Cortex of kidney (tissue), 1 donor: ENCODE results near the gene SOX6.
"Not testable (repeated sequence)": the region's sequence is repeated elsewhere in the genome, so short reads cannot be mapped to it uniquely, and the experiment has no call there.

Experiments
- DNase-seq: peaks from one replicate; lab custom pipeline; 2025; lab: John Stamatoyannopoulos, UW

The SOX6 gene

DNA sequence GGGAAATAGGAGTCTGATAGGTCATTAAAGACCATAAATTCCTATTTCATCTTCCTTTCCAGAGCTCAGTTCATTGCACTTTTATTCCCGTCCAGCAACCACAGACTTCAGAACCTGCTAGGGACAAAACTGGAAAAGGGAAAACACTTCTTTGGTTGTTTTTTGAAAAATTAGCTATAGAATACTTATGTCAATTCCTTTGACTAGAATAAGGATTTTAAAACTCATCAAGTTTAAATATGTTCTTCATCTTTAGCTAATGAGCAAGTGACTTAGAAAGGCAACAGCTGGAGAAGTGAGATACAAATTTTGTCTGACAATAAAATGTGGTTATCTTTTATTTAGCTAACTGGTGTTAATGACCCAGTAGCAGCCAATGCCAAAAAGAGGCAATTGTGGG, 206.9 kb downstream of the SOX6 start:
- no peak for DNase-seq

DNA sequence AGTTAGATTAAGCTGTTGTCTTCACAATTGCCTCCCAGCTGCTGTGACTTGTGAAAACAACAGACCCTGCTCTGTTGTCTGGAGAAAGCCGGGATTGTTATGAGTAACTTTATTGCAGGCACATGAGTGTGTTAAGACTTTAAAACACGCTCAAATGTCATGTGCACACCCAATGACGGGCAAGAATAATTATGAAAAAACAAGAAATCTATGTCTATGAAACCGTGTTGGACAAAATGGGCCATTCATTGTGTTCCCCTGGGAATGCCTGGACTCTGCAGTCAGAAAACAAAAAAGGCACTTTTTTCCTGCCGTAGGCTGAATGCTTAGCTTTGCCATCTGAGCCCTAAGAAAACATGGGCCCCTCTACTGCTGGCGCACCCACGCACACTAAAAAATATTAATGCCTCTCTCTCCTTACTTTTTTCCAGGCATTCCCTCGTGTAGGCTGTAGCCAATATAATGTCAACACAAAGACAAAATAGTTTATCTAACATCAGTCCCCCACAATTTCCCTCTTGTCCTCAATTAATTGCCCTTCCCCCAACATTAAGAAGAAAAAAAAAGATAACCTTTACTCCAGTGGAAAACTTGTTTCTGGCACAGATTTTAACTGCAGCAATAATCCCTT, 207.9 kb downstream of the SOX6 start:
- no peak for DNase-seq

DNA sequence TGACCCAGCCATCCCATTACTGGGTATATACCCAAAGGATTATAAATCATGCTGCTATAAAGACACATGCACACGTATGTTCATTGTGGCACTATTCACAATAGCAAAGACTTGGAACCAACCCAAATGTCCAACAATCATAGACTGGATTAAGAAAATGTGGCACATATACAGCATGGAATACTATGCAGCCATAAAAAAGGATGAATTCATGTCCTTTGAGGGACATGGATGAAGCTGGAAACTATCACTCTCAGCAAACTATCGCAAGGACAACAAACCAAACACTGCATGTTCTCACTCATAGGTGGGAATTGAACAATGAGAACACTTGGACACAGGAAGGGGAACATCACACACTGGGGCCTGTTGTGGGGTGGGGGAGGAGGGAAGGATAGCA, 209.4 kb downstream of the SOX6 start:
- not testable (repeated sequence) for DNase-seq

DNA sequence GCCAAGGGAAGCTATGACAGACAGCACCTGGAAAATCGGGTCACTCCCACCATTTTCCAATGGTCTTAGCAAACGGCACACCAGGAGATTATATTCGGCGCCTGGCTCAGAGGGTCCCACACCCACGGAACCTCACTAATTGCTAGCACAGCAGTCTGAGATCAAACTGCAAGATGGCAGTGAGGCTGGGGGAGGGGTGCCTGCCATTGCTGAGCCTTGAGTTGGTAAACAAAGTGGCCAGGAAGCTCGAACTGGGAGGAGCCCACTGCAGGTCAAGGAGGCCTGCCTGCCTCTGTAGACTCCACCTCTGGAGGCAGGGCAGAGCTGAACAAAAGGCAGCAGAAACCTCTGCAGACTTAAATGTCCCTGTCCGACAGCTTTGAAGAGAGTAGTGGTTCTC, 214.7 kb downstream of the SOX6 start:
- not testable (repeated sequence) for DNase-seq

DNA sequence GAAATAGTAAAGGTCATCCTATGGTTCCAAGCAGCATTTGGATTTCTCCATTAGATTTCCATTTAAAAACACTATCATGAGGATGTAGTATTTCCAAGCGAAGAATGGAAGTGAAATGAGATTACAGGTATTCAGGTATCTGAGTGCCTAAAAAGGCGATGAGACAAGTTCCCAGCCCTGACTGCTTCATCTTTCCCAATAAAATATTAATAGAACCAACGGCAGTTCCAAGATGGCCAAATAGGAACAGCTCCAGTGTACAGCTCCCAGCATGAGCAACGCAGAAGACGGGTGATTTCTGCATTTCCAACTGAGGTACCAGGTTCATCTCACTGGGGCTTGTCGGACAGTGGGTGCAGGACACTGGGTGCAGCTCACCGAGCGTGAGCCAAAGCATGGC, 215.2 kb downstream of the SOX6 start:
- not testable (repeated sequence) for DNase-seq

DNA sequence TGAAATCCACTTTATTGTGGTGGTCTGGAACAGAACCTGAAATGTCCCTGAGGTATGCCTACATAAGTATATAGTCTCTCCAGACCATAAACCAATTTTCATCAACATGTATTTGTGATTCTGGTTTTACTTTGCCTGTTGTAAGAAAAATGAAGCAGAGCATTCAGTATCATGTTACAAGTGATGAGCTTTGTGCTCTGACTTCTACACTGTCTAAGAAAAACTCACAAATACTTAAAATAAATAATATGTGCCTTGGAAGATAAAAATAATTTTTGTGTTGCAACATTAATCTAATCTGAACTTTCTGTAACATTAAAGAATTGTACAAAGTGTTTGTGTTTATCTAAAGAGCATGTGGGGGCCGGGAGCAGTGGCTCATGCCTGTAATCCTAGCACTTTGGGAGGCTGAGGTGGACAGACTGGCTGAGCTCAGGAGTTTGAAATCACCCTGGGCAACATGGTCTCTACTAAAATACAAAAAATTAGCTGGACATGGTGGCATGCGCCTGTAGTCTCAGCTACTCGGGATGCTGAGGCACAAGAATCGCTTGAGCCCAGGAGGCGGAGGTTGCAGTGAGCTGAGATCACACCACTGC, 219.5 kb downstream of the SOX6 start:
- DNase-seq = no peak

DNA sequence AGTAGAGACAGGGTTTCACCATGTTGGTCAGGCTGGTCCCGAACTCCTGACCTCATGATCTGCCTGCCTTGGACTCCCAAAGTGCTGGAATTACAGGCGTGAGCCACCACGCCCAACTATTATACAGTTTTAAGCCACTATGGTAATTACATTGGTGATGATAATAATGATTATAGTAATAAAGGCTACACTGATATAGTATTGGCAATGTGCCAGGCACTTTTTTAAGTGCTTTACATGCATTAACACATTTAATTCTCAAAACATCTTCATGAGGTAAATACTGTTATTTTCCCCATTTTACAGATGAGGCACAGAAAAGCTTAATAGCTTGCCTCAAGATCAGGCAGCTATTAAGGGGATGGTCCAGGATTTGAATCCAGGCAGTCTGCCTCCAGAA, 222.5 kb downstream of the SOX6 start:
- DNase-seq = no peak

DNA sequence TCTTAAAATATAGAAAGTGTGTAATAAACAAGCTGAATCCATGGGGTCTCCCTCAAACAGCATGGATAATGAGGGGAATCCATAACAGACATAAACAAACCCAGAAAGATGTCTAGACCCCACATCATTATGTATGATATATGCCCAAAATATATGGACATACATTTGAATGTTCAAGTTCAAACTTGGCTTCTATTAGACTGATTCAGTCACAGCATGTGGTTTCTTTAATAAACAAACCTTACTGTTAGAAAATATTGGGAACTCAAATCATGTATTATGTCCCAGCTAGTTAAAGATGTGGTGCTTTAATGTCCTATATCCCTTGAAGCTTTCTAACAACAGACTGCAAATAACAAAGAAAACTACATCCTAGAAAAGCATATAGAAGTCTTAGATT, 228.6 kb downstream of the SOX6 start:
- no peak for DNase-seq

DNA sequence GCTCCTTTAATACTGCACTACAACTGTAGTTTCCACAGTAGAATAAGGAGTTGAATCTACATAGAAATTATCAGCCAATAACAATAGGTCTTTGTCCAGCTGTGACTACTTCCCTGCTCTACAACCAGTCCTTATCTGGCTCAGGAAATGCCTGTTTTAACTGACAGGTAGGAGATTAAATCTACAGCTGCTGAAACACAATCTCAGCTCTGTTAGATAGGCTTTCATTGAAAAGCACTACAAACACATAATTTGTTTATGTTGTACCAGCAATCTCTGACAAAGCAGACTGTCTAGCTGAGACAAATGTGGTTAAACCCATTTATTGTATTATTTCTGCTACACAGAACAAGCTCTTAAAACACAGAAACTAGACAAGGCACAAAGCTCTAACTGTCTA, 230.0 kb downstream of the SOX6 start:
- no peak for DNase-seq

DNA sequence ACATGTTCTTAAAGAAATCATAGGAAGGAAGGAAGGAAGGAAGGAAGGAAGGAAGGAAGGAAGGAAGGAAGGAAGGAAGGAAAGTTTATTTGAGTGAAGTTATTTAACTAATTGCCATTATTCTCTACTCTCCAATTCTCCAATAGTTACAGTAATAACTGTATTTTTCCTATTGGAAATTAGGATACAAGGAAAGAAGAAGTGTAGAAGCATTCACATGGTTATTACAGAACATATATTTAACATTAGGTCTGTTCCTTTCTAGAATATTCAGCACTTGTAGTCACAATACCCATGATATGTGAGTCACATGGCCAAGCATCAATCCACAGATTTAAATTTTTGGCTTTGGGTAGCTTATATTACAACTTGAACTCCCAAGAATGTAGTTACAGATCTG, 230.6 kb downstream of the SOX6 start:
- DNase-seq = no peak

DNA sequence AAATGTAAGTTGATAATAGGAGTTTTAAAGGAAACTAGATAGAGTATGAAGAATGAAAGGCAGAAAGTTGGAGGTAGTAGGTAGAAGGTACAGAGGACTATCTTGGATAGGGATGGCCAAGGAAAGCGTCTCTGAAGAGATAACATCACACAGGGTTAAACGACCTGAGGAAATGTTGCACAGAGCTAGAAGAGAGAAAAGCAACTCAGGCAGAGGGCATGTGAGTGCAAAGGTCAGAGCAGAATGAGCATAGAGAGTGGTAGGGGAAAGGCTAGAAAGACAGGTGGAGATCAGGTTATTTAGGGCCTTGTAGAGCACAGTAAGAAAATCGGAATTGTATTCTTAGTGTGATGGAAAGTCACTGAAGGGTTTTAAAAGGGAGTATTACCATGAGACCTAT, 232.0 kb downstream of the SOX6 start:
- no peak for DNase-seq

DNA sequence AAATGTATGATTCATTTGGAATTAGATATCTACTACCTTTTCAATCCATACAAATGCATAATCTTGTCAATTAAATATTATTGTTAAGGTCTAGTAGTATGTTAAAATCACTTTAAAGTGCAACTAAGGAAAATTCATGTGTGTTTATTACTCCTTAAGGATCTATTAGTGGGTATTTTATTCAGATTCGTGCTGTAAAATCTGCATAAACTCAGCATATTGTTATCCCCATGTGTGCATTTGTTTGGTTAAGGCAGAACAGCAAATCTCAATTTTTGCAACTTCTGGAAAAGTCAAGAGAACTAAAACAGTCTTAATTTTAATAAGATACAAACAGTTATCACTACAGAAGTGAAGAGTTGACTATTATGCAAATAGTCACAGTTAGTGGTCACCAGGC, 234.5 kb downstream of the SOX6 start:
- no peak for DNase-seq

DNA sequence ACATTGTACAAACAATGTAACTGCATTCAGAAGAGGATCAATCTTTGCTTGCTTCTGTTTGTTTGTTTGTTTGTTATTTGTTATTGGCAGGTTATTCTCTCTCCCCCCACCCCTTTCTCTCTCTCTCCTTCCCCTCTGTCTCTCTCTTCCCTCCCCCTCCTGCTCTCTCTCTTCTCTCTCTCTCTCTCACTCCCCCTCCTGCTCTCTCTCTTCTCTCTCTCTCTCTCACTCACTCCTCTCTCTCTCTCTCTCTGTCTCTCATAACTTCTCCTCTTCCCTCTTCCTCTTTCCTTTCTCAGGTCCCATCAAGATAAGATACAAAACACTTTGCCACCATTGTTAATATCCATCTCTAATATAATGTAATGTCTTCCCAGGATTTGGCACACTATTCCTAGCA, 236.3 kb downstream of the SOX6 start:
- DNase-seq = no peak

DNA sequence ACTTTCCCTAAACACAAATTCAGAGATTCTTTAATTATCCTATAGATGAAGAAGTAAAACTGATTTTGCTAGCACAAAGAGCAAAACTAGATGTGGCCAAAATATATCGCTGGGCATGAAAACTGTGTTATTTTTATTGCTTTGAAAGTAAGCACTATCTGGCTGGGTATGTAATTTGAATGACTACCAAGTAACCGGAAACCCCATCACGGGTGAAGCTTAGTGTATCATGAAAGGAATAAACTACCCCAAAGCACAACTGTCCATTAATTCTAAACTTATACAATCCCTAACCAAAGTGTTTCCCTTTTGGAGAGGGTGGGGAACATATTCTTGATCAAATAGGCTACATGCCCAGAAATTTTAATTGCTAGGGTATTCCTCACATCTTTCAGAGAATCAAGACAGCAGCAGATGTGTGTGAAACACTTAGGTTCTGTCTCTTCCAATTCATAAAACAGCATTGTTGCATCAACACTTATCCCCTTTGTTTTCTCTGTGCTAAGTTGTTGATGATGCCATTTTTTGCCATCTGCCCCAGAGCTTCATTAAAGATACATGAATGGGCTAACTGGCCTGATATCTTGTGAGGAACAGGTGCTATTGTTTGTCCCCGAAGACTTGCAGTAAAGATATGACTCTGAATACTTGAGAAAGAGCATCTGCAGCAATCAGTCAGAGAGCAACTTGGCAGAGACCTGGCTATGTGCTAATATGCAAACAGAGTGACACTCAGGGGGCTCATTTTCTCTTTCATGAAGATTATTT, 238.2 kb downstream of the SOX6 start:
- no peak for DNase-seq

DNA sequence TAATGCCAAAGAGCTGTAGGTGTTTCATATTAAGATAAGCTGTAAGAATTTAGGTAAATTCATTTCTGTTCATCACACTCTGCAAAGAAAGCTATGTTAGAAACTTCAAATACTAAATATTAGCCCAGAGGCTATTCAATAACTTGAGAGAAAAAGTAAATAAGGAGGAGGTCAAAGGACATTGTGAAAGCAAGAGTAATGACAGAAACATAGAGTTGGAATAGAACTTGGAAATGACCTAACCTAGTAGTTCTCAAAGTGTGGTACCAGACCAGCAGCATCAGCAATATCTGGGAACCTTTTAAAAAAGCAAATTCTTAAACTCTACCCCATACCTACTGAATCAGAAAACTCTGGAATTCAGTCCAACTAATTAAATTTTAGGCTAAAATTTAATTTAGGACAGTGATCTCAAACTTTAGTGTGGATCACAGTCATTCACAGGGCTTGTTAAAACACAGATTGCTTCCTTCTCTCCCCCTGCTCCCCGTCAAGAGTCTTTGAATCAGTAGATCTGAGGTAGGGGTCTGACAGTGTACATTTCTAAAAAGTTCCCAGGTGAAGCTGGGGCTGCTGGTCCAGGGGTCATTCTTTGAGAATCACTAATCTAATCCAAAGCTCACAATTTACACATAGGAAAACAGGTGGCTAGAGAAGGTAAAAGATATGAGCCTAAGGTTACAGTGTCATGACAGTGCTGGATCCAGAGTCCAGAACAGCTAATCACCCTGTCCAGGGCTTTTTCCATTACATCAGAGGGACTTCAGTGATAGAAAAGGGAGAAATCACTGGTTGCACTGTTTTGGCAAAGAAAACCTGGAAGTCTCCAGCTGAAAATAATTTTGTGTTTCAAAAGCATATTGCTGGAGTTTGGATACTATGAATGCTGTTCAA, 241.1 kb downstream of the SOX6 start:
- DNase-seq = no peak

DNA sequence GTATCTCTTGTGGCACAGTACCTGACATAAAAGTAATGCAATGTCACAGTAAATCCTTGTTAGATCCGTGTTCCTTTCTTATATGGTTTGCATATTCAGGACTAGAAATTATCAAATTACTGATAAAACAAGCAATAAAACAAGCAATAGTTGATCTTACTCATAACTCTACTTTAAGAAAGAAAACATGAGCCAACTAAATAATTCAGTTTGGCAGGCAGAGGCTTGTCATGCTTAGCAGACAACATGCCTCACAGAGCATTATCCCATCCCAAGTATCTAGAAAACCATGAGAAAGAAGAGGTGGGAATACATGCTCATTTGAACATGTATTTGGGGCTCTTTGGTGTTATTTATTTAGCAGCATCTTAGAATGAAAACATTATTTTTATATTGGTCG, 241.9 kb downstream of the SOX6 start:
- DNase-seq = no peak

DNA sequence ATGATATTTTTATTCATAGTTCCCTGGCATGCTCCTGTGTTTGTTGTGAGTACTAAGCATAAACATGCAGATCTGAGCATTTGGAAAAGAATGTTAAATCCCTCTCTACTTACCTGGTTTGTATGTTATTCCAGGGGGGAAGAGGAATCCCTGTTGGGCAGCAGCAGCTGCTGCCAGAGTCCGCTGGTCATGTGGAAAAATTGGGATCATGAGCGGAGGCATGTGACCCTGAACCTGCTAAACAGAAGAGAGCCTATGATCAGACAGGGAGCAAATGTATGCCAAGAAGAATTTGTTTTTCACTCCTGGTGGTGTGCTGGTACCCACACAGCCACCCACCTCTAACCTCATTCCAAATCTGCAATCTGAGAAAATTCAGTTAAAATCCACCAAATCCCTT, 244.7 kb downstream of the SOX6 start:
- DNase-seq = no peak

DNA sequence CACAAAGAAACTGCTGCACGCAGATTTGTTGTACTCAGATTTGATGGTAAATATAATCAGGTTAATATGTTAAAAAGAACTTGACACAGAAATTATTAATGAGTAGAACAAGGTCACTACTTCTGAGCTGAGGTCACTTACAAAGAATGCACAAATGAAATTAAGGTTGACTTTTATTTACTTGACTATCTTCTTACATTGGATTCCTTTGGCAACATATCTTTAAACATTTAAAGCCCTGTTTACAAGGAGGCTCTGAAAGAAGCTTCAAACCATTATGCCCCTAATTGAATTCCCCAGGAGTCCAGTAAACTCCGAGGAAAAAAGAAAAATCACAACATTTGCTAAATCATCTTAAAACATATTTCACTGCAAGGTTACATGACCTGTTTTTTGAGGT, 245.5 kb downstream of the SOX6 start:
- DNase-seq = no peak

DNA sequence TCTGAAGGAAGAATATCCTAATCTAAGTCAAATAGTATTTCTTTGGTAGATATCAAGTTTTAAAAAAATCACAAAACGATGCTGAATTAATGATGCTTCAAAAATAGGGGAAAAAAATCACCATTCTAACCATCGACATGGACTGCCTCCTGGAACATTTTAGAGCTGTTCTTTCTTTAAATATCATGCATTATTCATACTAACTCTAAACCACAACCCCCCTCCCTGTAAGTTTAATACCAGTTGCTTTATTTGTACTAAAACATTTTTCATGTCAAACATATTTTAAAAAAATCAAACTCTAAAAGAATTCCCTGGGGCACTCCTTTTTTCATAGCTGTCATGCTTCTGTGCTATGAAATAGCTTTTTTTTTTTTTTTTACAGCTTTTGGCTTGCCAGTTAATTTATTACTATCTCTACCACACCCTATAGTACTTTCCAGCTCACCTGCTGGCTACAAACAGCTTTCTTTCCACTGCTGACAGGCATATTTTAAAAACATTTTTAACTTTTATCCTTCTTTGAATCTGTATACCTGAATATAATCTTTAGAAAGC, 256.9 kb downstream of the SOX6 start:
- DNase-seq = no peak

DNA sequence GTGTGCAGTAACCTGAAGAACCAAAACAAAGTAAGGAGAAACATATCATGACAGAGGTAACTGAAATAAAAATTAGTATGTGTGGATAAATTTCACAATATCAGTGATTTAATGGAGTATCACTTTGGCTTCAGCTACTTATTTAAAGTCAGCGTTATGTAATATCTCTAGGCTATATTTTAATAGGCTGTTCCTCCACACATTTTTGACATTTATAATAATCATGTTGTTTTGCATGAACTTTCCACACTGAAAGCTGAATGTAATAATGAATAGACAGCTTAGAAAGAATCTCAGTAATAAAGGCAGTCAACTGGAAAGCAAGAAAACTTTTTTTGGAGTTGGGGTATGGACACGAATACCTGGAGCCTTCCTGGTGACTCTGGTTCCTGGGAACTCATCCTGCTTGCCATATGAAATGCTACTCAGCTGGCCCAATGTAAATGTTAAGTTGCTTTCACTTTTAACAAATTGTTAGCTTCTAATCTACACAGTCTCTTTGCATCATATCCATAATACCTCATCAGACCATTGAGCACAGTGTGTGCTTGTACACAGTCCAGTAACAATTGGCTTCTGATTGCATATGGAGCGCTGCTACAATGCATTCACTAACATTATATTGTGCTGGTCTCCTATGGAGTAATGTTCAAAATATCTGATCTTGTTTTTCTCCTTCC, 257.7 kb downstream of the SOX6 start:
- no peak for DNase-seq

DNA sequence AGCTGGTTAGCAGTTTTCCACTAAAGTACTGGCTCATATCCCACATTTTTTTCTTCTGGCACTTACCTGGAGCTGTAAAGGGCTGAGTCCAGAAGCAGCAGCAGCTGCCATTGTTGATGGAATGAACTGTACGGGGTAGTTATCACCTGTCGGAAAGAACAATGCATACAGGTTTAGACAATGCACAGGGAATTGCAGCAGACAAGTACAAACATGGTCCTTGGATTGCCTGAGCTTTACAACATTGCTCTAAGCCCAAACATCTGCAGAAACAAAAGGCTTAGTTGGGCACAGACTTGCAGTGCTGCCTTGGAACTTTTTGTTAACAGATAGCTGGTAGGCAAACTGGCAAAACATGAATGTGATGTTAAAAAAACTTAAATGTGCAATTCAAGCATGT, 258.8 kb downstream of the SOX6 start:
- DNase-seq = no peak

DNA sequence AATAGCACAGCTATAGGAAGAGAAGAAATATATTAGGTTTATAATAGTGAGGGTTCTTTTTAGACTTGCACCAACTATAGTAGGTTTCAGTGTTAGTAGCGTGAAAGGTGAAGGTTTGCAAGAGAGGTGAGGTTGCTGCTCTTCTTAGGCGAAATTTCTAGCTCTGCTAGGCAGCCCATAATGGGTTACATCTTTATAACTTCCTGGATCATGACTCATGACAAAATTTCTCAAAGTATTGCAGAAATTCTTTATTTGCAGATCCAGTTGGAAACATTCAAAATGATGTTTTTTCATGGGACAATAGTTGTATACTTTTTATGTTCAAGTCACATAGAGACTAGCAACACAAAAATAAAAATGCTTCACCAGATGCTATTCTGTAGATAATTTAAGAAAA, 260.0 kb downstream of the SOX6 start:
- no peak for DNase-seq
